GM19193 (cell line): ENCODE data around the gene HYPK.
A peak's percentile ranks its signal among the peaks of the same experiment; 100 is the strongest.

Experiments used
- POLR2A ChIP-seq: IDR thresholded peaks from 4 replicates; pipeline ENCODE4 v1.6.1; 2011; ENCODE audit not compliant: insufficient read depth, insufficient read length; ENCODE audit errors: extremely low read depth

HYPK gene, protein sequence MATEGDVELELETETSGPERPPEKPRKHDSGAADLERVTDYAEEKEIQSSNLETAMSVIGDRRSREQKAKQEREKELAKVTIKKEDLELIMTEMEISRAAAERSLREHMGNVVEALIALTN

GRCh38 chr15:43800286-43801141, at the start of gene HYPK:
HYPK (plus strand) TSS chr15:43800599; CDS start chr15:43800623, 24 bp downstream.
- TF ChIP-seq POLR2A = peak; percentile 78

GRCh38 chr15:43751885-43752284, 48.5 kb upstream of the HYPK start:
- no peak for TF ChIP-seq POLR2A

GRCh38 chr15:43762824-43763223, 37.6 kb upstream of the HYPK start:
- TF ChIP-seq POLR2A = no peak

DNA sequence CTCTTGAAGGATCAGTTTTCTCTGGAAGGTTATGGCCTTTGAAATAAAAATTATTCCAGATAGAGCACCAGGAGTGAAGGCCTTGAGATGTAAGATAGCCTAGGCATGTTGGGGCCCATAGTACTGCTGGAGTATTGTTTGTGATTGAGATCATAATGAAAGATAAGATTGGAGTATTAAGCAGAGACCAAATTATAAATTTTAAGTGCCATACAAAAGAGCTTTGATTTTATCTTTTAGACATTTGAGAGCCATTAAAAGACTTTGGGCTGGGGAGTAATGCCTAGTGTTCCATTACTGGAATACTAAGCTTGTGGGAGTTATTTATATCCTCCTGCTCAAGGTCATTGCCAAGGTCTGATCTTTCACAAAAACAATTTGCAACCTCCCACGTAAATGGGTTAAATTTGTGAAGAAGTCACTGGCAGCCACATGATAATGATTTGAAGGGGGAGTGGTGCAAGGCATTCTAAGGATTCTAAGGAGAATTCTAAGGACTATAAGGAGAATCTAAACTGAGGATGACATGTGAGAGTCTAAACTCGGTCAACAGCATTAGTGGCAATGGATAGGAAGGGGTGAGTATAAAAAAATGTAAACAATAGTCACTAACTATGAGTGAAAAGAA, 36.5 kb upstream of the HYPK start:
- no peak for TF ChIP-seq POLR2A

DNA sequence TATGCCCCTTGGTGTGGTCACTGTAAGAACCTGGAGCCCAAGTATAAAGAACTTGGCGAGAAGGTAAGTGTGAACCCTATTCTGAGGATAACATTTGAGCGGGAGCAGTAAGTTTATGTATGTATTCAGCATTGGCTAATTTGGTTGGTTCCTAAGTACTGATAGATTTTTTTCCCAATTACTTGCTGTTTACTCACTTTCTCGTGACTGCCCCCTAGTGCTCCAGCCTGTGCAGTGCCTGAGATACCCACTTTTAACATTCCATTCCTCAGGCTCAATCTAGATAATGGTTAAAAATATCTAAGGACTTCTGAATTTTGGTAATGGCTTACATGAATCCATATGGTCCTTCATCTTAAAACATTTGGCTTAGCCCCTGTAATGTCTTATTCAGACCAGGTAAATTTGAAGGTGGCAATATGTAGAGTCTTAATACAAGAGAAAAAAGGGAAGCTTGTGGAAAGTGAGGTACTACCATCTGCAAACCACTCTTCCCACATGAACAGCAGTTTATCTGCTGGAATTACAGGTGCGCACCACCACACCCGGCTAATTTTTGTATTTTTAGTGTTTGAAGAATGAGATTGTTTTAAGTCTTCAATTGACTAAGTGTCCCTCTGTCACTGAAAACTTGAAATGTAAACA, 30.7 kb upstream of the HYPK start:
- TF ChIP-seq POLR2A = no peak

- TF ChIP-seq POLR2A = no peak
Observed at GRCh38 chr15:43771816-43772215, 28.6 kb upstream of the HYPK start.

DNA sequence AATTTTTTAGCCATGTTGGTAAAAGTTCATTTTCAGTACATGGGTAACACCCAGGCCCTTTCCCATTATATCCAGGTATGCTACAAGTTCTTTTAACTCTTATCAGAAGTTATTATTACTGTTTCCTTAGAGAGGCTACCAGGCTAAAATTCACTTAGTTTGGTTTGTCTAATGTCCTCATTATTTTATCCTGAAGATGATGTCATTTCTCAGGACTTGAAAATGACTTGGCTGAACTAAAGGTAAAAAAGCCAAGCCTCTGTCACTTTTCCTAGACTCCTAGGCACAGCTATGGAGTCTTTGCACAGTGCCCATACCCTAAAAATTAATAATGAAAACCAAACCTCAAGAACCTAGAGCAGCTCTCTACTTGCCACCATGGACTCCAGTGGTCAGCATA, 27.8 kb upstream of the HYPK start:
- TF ChIP-seq POLR2A = no peak

GRCh38 chr15:43774062-43774461, 26.3 kb upstream of the HYPK start:
- no peak for TF ChIP-seq POLR2A

DNA sequence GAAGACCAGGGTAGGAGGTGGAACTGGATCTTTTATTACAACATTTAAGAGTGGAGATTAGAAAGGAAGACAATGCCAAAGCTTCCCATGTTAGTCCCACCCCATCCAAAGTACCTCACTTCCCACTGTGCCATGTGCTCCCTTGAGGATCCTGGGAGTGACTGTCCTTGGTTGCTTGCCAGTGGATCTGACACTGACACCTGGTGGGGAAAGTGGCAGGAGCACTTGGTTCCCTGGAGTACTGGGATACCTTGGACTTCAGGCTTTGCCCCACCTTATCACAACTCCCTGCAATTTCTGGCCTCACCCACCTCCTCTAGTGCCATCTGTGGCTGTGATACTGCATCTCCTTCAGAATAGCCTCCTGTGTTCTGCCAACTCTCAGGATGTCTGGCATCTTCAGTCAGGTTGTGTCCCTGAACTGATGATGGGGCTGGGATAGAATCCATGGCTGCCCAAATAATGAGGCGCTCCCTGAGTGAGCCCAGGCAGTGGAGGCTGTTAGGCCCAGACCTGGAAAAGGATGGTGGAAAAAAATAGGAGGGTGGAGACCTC, 24.9 kb upstream of the HYPK start:
- peak; percentile 32 for TF ChIP-seq POLR2A

DNA sequence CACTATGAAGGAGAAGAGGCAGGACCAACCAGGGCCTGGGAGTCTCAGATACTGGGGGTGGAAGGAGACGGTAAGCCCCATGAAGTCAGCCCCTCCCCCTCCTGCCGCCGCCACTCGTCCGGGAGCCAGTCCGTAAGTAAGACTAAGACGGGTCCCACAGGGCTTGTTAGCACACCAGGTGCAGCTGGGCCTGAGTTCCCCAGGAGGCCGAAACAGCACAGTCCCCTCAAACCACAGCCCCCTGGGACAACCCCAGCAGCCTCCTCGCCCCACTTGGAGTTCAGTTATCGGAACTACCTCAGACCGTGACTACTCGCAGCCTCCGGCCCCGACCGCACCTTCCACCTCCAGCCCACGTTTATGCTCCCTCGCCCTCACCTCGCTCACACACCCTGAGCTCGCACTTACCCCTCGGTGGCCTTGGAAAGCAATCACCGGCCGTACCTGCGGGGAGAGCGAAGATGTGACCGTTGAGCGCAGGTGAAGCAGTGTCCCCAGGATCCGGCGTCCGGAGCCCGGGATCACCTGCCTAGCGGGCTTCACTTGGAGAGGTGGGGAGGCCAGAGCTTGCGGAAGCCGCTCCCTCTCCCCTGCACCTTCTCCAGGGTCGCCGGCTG, 24.2 kb upstream of the HYPK start:
- peak; percentile 45 for TF ChIP-seq POLR2A

DNA sequence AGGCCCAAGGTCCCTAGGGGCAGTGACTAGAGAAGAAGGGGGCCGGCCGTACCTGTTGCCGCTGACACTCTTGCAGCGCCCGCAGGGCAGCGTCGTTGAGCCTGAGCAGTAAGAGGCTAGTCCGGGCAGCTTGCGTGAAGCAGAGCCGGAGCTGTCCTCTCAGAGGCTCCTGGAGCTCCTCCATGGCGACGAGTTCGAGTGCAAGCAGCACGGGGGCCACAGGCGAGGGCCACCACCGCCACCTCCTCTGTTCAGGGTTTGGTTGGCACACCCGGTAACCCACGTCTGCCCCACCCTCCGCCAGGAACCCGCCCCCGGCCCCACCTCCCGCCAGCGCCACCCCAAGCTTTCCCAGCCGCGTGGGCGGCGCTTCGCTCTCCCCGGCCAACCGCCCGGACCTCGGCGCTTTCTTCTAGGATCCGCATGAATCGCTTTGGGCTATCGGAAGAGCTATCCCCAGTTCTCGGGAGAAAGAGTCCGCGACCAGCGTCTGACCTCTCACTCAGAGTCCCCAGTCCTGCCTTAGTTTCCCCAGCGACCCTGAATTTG, 23.6 kb upstream of the HYPK start, which contains the start of gene ELL3:
Gene ELL3 (minus strand): TSS at position 249 of the 549 bp plus-strand sequence. CDS start 65 bp downstream, at position 184.
- TF ChIP-seq POLR2A = peak; percentile 48

GRCh38 chr15:43777267-43777914, 23.0 kb upstream of the HYPK start:
- no peak for TF ChIP-seq POLR2A

- TF ChIP-seq POLR2A = no peak
Observed at GRCh38 chr15:43779016-43779415, 21.4 kb upstream of the HYPK start.

DNA sequence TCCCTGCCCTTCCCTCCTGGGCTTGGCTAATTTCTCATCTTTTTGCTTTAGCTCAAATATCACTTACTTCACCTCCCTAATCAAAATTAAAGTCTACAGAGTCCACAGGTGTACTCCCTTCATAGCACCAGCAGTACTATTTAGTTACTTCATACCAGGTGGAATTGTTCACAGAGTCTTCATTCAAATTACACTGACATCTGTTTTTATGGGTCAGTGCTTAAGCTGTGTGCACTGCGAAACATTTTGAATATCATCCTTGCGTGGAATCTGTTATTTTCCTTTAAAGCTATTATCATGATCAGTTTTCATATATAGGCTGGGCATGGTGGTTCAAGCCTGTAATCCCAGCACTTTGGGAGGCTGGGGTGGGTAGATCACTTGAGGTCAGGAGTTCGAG, 11.0 kb upstream of the HYPK start:
- TF ChIP-seq POLR2A = no peak
